ENCODE measurements around the gene GALE.

GALE gene

GRCh38 chr1:23757812-23758211 is 42.7 kb downstream of the GALE start:
- Histone ChIP-seq H3K36me3 (ENCODE audit: insufficient read depth, low read length) (peaks cover 88% of the 10 kb centered on the region), H3K9ac (ENCODE audit: insufficient read length) (no peak overlapping the region), H3K27ac (no peak overlapping the region), H3K4me3 (no peak overlapping the region), H3K9me3 (ENCODE audit: low read depth, low read length) (no peaks in the 10 kb centered on the region)
- TF ChIP-seq EZH2 (IDR thresholded peaks at IDR 0.05) (no peak), FOXP2 (optimal IDR thresholded peaks at IDR 0.05; ENCODE audit: control extremely low read depth, extremely low read length, insufficient read depth) (no peak), POLR2AphosphoS5 (IDR thresholded peaks at IDR 0.05; ENCODE audit: borderline replicate concordance, low read depth, low read length) (no peak)
- DNase-seq (ENCODE audit: low read depth, low spot score) = no peak

GRCh38 chr1:23756676-23757075 is 43.9 kb downstream of the GALE start:
- no peak for TF ChIP-seq EZH2 (IDR thresholded peaks at IDR 0.05)
- TF ChIP-seq FOXP2 (optimal IDR thresholded peaks at IDR 0.05; ENCODE audit: control extremely low read depth, extremely low read length, insufficient read depth) = no peak
- TF ChIP-seq POLR2AphosphoS5 (IDR thresholded peaks at IDR 0.05; ENCODE audit: borderline replicate concordance, low read depth, low read length) = no peak

GRCh38 chr1:23752909-23753308 is 47.6 kb downstream of the GALE start:
- TF ChIP-seq FOXP2 (optimal IDR thresholded peaks at IDR 0.05; ENCODE audit: control extremely low read depth, extremely low read length, insufficient read depth) (no peak), POLR2AphosphoS5 (IDR thresholded peaks at IDR 0.05; ENCODE audit: borderline replicate concordance, low read depth, low read length) (no peak), EZH2 (IDR thresholded peaks at IDR 0.05) (no peak)
- H3K4me3 ChIP-seq = no peak overlapping the region

More at GRCh38 chr1:23756676-23757075, 43.9 kb downstream of the GALE start:
- Histone ChIP-seq H3K4me3 (no peak overlapping the region), H3K9ac (ENCODE audit: insufficient read length) (no peak overlapping the region), H3K36me3 (ENCODE audit: insufficient read depth, low read length) (peaks cover 94% of the 10 kb centered on the region), H3K27ac (no peak overlapping the region), H3K9me3 (ENCODE audit: low read depth, low read length) (no peaks in the 10 kb centered on the region)
- DNase-seq (ENCODE audit: low read depth, low spot score) = no peak

GRCh38 chr1:23751815-23752200 is 48.7 kb downstream of the GALE start:
- no peak for DNase-seq (ENCODE audit: low read depth, low spot score)
- TF ChIP-seq FOXP2 (optimal IDR thresholded peaks at IDR 0.05; ENCODE audit: control extremely low read depth, extremely low read length, insufficient read depth) (no peak), POLR2AphosphoS5 (IDR thresholded peaks at IDR 0.05; ENCODE audit: borderline replicate concordance, low read depth, low read length) (no peak), EZH2 (IDR thresholded peaks at IDR 0.05) (no peak)
- H3K36me3 ChIP-seq (ENCODE audit: insufficient read depth, low read length) = peaks cover 83% of the 10 kb centered on the region
- H3K4me3 ChIP-seq = no peak overlapping the region
- no peak overlapping the region for H3K27ac ChIP-seq
- no peak overlapping the region for H3K9ac ChIP-seq (ENCODE audit: insufficient read length)
- no peaks in the 10 kb centered on the region for H3K9me3 ChIP-seq (ENCODE audit: low read depth, low read length)

More at GRCh38 chr1:23752909-23753308, 47.6 kb downstream of the GALE start:
- H3K9me3 ChIP-seq (ENCODE audit: low read depth, low read length) = no peaks in the 10 kb centered on the region
- H3K9ac ChIP-seq (ENCODE audit: insufficient read length) = no peak overlapping the region
- DNase-seq (ENCODE audit: low read depth, low spot score) = no peak
- peaks cover 88% of the 10 kb centered on the region for H3K36me3 ChIP-seq (ENCODE audit: insufficient read depth, low read length)
- no peak overlapping the region for H3K27ac ChIP-seq

- Histone ChIP-seq H3K36me3 (ENCODE audit: insufficient read depth, low read length) (peaks cover 81% of the 10 kb centered on the region), H3K27ac (no peak overlapping the region), H3K9ac (ENCODE audit: insufficient read length) (no peak overlapping the region), H3K4me3 (no peak overlapping the region), H3K9me3 (ENCODE audit: low read depth, low read length) (no peaks in the 10 kb centered on the region)
- TF ChIP-seq EZH2 (IDR thresholded peaks at IDR 0.05) (no peak), POLR2AphosphoS5 (IDR thresholded peaks at IDR 0.05; ENCODE audit: borderline replicate concordance, low read depth, low read length) (no peak), FOXP2 (optimal IDR thresholded peaks at IDR 0.05; ENCODE audit: control extremely low read depth, extremely low read length, insufficient read depth) (no peak)
- no peak for DNase-seq (ENCODE audit: low read depth, low spot score)
These were observed 49.3 kb downstream of the GALE start for GRCh38 chr1:23751050-23751814.

- Histone ChIP-seq H3K4me3 (no peak overlapping the region), H3K9ac (ENCODE audit: insufficient read length) (no peak overlapping the region), H3K36me3 (ENCODE audit: insufficient read depth, low read length) (peaks cover 53% of the 10 kb centered on the region), H3K27ac (no peak overlapping the region), H3K9me3 (ENCODE audit: low read depth, low read length) (no peaks in the 10 kb centered on the region)
- DNase-seq (ENCODE audit: low read depth, low spot score) = no peak
- TF ChIP-seq POLR2AphosphoS5 (IDR thresholded peaks at IDR 0.05; ENCODE audit: borderline replicate concordance, low read depth, low read length) = no peak
- TF ChIP-seq FOXP2 (optimal IDR thresholded peaks at IDR 0.05; ENCODE audit: control extremely low read depth, extremely low read length, insufficient read depth) = no peak
- no peak for TF ChIP-seq EZH2 (IDR thresholded peaks at IDR 0.05)
These were observed 52.5 kb downstream of the GALE start for GRCh38 chr1:23748016-23748415.

Data from SK-N-MC (cell line).